Panc1 (cell line): ENCODE data around the gene GAREM2. TPM values are rescaled to one million over a fixed set of nuclear protein-coding genes. Genes with fewer than 3 reads are reported as not detected.

Experiments used
- ATAC-seq: fragments of 200-7000 bp; cut with Tn5 transposase; 2 replicates; pipeline ENCODE4 v1.9.1; 2020; ENCODE audit warnings: mild to moderate bottlenecking, moderate library complexity
- BruUV-seq: library from RNA; stranded (reverse); fragments of 400-500 nt; replicated peaks from 2 replicates; lab custom pipeline; 2021; lab: Mats Ljungman, UMichigan
- CTCF ChIA-PET: fragments of 300-600 bp; sonication (Branson Sonifier 250); formaldehyde crosslinking; loops from one replicate; lab custom pipeline; 2022; ENCODE audit warnings: antibody characterized with exemption; lab: Charles Lee
- POLR2A ChIA-PET: fragments of 300-600 bp; sonication (Branson Sonifier 250); formaldehyde crosslinking; loops from one replicate; lab custom pipeline; 2022; ENCODE audit warnings: antibody characterized with exemption; lab: Charles Lee
- DNase-seq: peaks from one replicate; pipeline ENCODE4 v3.0.0-alpha.2; 2010; ENCODE audit warnings: low read depth, low spot score
- H3K27ac ChIP-seq: 2 replicates; pipeline ENCODE4 v1.5.1; 2011; ENCODE audit warnings: mild to moderate bottlenecking, low read length, inconsistent platforms
- H3K27me3 ChIP-seq: fragments of 200-500 bp; sonication (Bioruptor generic); 2 replicates; pipeline ENCODE4 v1.6.0; 2014; ENCODE audit warnings: low read length, inconsistent platforms; ENCODE audit not compliant: control insufficient read depth, insufficient read depth
- H3K36me3 ChIP-seq: fragments of 200-500 bp; sonication (Bioruptor generic); 2 replicates; pipeline ENCODE4 v1.5.1; 2014; ENCODE audit warnings: inconsistent platforms, mild to moderate bottlenecking, low read length, moderate library complexity; ENCODE audit not compliant: control insufficient read depth, insufficient read depth
- H3K4me1 ChIP-seq: 2 replicates; pipeline ENCODE4 v1.5.1; 2011; ENCODE audit warnings: inconsistent platforms, mild to moderate bottlenecking, low read length, moderate library complexity; ENCODE audit not compliant: control insufficient read depth, insufficient read depth
- H3K4me3 ChIP-seq, 2 experiments: 2 replicates each; pipeline ENCODE4 v1.5.1; 2011 to 2012; ENCODE audit warnings: low read depth in 2 of 2, low read length in 2 of 2, mild to moderate bottlenecking in 2 of 2, inconsistent platforms in 1 of 2, moderate library complexity in 1 of 2
- H3K9me3 ChIP-seq: fragments of 200-500 bp; sonication (Bioruptor generic); 2 replicates; pipeline ENCODE4 v1.5.1; 2014; ENCODE audit warnings: low read depth, mild to moderate bottlenecking, inconsistent platforms, low read length, moderate library complexity; ENCODE audit not compliant: control insufficient read depth, insufficient read depth
- POLR2AphosphoS5 ChIP-seq: IDR thresholded peaks from 2 replicates; pipeline ENCODE4 v1.6.1; 2012; ENCODE audit warnings: mild to moderate bottlenecking, low read depth, low read length, moderate library complexity
- SIN3A ChIP-seq: IDR thresholded peaks from 2 replicates; pipeline ENCODE4 v1.6.1; 2012; ENCODE audit warnings: low read depth, mild to moderate bottlenecking, low read length, moderate library complexity, borderline replicate concordance; ENCODE audit not compliant: insufficient read depth
- TCF7L2 ChIP-seq: IDR thresholded peaks from 2 replicates; pipeline ENCODE4 v1.6.1; 2011; ENCODE audit warnings: mild to moderate bottlenecking, low read depth, low read length, inconsistent platforms
- in situ Hi-C: cut with HindIII; loops from 2 replicates; pipeline ENCODE4 v1.10.0; 2016; ENCODE audit warnings: low sequenced_read_pairs, low pct_unique_long_range_greater_than_20kb
- intact Hi-C: fragments of 100-400 bp; cut with micrococcal nuclease; formaldehyde crosslinking; loops from one replicate; pipeline ENCODE4 v1.10.0; 2022; ENCODE audit not compliant: unreplicated experiment
- total RNA-seq: library from RNA; stranded (reverse); gene quantifications from one replicate; pipeline ENCODE4 v1.2.1, GENCODE V29; 2021; ENCODE audit not compliant: unreplicated experiment
- TF ChIP-seq, protein P1 (sequence below): fragments of 450-650 bp; IDR thresholded peaks from 2 replicates; pipeline ENCODE4 v1.5.1; 2017; ENCODE audit warnings: mild to moderate bottlenecking
- TF ChIP-seq, protein P2 (sequence below), 2 experiments: IDR thresholded peaks; 2 replicates each; pipeline ENCODE4 v1.6.1; 2011 to 2012; ENCODE audit warnings: low read depth in 2 of 2, control low read depth in 1 of 2, low read length in 1 of 2, mild to moderate bottlenecking in 1 of 2, moderate library complexity in 1 of 2; ENCODE audit not compliant: insufficient read depth in 1 of 2

GAREM2 gene
- total RNA-seq, 1 experiment from 2014 or later: 12.4 TPM

DNA sequence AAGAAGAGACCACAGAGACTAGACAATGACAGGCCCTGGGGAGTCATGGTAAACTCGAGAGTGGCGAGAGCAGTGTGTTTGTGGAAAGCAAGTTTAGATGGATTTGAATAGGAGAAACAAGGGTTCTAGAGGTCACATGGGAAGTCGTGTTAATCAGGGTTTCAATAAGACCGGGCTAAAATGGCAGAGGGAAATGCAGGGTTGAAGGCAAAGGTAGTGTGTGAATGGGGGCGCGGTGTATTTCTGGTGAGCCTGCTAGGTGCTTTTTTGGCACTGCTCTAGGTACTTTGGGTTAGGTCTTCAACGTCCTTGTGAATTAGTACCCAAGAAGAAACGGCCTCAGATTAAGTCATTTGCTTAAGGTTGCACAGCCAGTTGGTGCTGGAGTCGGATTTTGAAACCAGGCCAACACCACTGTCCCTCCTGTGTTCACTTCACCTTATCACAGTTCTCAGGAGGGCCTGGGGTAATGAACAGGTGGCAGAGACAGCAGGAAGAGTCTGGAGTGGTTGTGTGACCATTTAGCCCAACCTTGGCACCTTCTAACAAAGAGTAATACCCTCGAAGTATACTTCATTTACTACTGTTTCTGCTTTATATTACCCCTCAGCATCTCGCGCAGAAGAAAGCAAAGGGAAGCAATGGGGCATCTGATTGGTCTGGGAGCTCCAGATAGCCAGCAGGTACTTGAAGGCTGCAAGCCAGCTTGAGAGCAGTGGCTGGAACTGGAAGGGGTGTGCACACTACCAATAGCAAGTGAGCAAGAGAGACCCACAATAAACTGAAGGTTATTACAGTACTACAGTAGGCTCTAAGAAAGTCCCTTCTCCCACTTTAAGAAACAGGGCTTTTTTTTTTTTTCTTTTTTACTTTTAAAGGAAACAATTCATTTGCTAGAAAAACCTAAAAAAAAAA, 33.4 kb upstream of the GAREM2 start:
- H3K4me1 ChIP-seq: peaks cover 12% of the 10 kb centered on the region
- ChIA-PET POLR2A (interaction anchor here (0.7 kb wide), 1 partner anchor 287 kb away, joined by 4 read pairs; no protein-coding TSS in a partner anchor), CTCF (no interaction called here)
- no peak overlapping the region for H3K27ac ChIP-seq
- H3K27me3 ChIP-seq: no peaks in the 10 kb centered on the region
- no peaks in the 10 kb centered on the region for H3K9me3 ChIP-seq
- no peak overlapping the region for H3K4me3 ChIP-seq
- no TSS peak for BruUV-seq
- intact Hi-C loops: loop anchor here (5.0 kb wide), 1 partner anchor 52 kb away; no protein-coding TSS in a partner anchor
- peaks cover 10% of the 10 kb centered on the region; the same call in 1 of the 2 replicates for H3K36me3 ChIP-seq
- ATAC-seq: peak; percentile 65
- TF ChIP-seq POLR2AphosphoS5 (peak; percentile 69; the same call in 1 of the 2 replicates), TCF7L2 (no peak)
- in situ Hi-C loops: no loop called here
- DNase-seq: no peak

DNA sequence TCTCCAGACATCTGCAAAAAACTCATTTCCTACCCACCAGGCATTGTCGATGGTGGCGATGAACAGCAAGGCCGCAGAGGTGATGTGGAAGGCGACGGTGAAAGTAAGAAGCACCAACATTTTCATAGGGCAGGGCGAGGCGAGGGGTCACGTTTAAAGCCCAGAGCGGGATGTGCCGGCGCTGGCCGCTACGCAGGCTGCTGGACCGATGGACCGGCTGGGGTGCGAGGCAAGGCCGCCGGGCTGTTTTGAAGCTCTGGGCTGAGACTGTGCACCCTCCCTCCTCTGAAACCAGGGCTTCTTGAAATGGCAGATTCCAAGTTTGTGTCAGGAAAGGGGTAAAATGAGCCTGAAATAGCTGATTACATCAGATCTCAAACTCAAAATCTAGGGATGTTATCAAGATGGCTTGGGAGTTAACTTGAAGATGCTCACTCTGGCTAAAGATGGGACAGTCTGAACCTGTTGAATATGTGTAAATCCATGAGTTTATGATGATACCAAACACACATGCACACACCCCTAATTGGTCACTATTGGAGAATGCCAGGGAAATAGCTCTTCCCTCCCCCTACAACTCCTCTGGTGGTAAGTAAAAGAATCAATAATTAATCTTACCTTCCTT, 31.6 kb upstream of the GAREM2 start:
- in situ Hi-C loops: no loop called here
- ChIA-PET CTCF (interaction anchor here (0.6 kb wide), 1 partner anchor 34 kb away, joined by 6 read pairs; no protein-coding TSS in a partner anchor), POLR2A (no interaction called here)

More for the DNA sequence above, 31.6 kb upstream of the GAREM2 start:
- BruUV-seq: no TSS peak
- DNase-seq: no peak
- Histone ChIP-seq H3K9me3 (no peaks in the 10 kb centered on the region), H3K4me1 (peaks cover 15% of the 10 kb centered on the region), H3K27me3 (no peaks in the 10 kb centered on the region), H3K4me3 (no peak overlapping the region), H3K27ac (no peak overlapping the region), H3K36me3 (peaks cover 2% of the 10 kb centered on the region; the same call in 1 of the 2 replicates)
- ATAC-seq: no peak
- intact Hi-C loops: loop anchor here (5.0 kb wide), 1 partner anchor 54 kb away; no protein-coding TSS in a partner anchor
- no peak for TF ChIP-seq TCF7L2
- TF ChIP-seq, protein P1, sequence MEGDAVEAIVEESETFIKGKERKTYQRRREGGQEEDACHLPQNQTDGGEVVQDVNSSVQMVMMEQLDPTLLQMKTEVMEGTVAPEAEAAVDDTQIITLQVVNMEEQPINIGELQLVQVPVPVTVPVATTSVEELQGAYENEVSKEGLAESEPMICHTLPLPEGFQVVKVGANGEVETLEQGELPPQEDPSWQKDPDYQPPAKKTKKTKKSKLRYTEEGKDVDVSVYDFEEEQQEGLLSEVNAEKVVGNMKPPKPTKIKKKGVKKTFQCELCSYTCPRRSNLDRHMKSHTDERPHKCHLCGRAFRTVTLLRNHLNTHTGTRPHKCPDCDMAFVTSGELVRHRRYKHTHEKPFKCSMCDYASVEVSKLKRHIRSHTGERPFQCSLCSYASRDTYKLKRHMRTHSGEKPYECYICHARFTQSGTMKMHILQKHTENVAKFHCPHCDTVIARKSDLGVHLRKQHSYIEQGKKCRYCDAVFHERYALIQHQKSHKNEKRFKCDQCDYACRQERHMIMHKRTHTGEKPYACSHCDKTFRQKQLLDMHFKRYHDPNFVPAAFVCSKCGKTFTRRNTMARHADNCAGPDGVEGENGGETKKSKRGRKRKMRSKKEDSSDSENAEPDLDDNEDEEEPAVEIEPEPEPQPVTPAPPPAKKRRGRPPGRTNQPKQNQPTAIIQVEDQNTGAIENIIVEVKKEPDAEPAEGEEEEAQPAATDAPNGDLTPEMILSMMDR: no peak
- TF ChIP-seq, protein P2, sequence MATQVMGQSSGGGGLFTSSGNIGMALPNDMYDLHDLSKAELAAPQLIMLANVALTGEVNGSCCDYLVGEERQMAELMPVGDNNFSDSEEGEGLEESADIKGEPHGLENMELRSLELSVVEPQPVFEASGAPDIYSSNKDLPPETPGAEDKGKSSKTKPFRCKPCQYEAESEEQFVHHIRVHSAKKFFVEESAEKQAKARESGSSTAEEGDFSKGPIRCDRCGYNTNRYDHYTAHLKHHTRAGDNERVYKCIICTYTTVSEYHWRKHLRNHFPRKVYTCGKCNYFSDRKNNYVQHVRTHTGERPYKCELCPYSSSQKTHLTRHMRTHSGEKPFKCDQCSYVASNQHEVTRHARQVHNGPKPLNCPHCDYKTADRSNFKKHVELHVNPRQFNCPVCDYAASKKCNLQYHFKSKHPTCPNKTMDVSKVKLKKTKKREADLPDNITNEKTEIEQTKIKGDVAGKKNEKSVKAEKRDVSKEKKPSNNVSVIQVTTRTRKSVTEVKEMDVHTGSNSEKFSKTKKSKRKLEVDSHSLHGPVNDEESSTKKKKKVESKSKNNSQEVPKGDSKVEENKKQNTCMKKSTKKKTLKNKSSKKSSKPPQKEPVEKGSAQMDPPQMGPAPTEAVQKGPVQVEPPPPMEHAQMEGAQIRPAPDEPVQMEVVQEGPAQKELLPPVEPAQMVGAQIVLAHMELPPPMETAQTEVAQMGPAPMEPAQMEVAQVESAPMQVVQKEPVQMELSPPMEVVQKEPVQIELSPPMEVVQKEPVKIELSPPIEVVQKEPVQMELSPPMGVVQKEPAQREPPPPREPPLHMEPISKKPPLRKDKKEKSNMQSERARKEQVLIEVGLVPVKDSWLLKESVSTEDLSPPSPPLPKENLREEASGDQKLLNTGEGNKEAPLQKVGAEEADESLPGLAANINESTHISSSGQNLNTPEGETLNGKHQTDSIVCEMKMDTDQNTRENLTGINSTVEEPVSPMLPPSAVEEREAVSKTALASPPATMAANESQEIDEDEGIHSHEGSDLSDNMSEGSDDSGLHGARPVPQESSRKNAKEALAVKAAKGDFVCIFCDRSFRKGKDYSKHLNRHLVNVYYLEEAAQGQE (IDR thresholded peaks at IDR 0.05; ENCODE audit: insufficient read depth in 1 of 2, low read depth in 2 of 2, low read length in 1 of 2): no peak
- TF ChIP-seq SIN3A: no peak
- TF ChIP-seq POLR2AphosphoS5: no peak
